ENCODE results near the gene NEUROD2.

Gene NEUROD2

DNA sequence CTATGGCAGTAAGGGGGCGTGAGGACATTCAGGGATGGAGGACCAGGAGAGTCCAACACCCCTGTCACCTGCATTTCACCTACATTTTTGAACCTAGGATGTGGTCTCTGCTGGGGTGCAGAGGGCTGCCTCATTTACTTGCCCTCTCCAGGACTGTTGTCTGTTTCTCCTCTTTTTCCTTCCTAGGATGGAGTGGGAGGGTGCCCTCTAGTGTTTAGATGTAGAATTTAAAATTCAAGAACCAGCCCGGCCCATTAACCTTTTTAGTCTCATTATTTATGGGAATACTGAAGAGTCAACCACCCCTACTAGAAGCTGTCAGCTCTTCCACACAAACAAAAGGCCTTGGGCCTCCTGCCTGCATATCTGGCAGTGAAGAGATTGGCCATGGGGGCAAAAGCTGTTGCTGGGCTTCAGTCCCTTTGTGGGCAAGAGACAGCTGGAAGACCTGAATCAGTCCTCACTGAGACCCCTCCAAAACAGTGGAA, 26.7 kb upstream of the NEUROD2 start:
- peak; percentile 69 for DNase-seq (ENCODE audit: low spot score)

DNA sequence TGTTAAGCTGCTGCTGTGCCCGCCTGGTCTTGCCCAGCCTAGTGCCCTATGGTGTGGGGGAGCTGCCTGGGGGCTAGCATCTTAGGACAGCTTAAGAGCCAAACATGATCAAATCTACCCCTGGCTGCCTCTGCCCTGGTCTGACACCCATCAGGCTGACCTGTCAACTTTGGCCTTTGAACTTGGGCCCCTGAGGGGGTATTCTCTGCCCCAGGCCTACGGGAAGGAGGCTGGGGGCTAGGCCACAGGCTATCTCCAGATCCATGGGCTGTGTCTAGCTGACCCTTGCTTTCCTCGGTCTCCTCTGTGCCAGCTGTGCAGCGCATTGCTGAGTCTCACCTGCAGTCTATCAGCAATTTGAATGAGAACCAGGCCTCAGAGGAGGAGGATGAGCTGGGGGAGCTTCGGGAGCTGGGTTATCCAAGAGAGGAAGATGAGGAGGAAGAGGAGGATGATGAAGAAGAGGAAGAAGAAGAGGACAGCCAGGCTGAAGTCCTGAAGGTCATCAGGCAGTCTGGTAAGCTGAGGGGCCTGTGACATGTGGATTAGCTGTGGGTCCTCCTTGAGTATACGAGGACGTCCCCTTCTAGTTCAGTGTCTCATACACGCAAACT, 26.0 kb upstream of the NEUROD2 start:
- no peak for DNase-seq (ENCODE audit: low spot score)

DNA sequence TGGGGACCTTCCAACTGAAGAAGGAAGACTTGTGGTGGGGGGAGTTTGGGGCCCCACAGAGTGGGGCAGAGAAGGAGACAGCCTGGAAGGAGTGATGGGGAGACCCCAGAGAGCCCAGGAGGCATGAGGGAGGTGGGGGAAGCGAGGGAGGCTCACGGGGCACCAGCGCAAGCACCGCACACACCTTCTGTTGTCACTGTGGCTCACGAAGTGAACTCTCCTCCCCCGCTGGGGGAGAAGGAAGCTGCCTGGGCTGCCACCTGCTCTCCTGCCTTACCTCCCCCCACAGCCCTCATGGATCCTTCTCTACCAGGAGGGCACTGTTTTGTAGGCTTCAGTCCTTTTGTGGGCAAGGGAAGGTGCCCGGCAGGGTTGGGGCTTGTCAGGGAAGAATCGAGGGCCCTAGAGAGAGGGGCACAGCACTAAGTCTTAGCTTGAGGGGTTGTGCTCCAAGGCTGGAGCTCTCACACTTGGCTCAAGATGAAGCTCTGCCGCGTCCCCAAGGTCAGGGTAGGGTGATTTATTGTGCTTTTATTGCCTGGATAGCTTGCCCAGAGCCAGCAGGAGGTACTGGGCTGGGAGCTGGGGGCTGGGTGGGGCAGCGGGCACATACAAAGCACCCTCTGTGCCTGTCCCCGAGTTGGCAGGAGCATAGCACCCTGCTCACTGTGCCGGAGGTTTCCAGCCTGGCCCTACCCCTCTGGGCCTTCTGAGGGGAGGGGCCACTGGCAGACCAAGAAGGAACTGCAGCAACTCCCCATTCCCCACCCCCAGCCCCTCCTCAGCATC, 24.6 kb upstream of the NEUROD2 start:
- no peak for DNase-seq (ENCODE audit: low spot score)

DNA sequence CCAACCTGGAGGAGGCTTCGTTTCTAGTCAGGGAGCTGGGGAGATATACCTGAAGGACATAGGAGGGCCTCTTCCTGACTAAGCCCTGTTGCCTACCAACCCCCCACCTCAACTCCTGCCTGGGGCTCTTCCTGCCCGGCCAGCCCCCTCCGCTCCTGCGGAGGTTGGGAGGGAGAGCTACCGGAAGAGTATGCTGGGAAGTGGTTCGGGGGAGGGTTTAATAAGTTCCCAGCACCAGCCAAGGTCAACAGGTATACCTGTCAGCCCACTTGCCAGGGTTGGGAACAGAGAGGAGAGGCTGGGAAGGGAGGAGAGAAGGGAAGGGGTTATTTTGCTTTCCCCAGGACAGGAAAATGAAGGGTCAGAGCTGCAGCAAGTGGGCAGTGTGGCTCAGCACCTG, 23.7 kb upstream of the NEUROD2 start:
- no peak for DNase-seq (ENCODE audit: low spot score)

DNA sequence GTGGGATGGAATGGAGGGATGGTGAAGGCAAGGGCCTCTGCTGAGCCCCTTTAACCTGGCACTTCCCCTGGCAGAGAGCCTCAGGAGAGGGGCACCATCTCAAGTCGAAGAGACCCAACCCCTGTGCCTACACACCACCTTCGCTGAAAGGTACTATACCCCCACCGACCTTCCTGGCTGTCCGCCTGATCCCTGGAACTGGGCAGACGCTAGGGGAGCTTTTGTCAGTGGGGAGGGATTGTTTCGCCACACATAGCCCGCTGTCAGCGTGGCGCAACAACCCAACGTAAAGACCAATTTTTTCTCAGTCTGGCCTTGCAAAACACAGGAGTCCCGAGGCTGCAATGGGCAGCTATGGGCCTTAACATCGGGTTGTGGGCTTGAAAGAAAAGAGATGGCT, 22.2 kb upstream of the NEUROD2 start:
- no peak for DNase-seq (ENCODE audit: low spot score)

DNA sequence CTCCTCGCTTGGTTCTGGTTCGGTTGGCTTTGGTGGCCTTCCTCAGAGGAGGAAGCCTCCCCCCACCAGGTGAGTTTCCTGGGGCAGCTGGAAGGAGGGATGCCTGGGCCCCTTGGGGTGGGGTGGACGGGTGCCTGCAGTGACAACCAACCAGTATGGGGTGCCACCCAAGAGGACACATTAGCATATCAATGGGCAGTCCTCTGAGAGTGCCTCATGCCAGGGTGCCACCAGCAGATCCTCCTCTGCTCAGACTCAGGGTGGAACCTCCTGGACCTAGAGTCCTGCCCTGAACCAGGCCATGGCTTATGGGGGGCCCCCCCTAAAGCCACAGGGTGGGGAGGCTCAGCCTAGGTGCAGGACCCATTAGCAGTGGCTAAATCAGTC, 21.8 kb upstream of the NEUROD2 start:
- DNase-seq (ENCODE audit: low spot score), result no peak

DNA sequence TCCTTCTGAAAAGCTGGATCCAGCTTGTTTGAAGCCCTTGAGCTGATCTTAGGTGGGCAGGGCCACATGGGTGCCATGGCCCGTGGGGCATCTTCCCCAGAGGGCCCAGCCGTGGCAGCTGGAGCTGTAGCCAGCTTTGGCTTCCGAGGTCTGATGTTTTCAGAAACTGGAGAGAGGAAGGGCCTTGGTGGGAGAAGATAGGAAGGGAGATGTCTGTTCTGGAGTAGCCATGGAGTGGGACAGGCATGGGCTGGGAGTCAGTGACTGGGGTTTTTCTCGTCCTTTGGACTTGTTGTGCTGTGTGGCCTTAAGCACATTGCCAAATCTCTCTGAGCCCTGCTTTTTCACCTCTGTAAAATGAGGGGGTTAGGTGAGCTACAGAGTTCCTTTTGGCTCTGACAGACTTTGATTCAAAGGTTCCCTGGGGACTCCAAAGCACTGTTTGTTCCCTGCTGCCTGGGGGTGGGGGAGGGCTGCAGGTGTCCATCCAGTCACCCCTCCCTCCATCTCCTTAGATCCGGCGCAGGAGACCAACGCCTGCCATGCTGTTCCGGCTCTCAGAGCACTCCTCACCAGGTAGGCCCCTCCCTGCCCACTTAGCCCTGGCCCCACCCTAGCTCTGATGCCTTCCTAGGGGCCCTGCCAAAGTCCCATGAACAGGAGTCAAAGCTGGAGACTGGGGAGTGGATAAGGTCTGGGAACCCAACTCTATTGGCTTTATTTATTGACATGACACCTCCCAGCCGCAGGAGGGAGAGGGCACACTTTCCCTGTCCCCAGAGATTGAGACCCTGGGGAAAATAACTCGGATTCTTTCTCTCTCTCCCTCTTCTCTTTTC, 21.2 kb upstream of the NEUROD2 start:
- DNase-seq (ENCODE audit: low spot score), result no peak

DNA sequence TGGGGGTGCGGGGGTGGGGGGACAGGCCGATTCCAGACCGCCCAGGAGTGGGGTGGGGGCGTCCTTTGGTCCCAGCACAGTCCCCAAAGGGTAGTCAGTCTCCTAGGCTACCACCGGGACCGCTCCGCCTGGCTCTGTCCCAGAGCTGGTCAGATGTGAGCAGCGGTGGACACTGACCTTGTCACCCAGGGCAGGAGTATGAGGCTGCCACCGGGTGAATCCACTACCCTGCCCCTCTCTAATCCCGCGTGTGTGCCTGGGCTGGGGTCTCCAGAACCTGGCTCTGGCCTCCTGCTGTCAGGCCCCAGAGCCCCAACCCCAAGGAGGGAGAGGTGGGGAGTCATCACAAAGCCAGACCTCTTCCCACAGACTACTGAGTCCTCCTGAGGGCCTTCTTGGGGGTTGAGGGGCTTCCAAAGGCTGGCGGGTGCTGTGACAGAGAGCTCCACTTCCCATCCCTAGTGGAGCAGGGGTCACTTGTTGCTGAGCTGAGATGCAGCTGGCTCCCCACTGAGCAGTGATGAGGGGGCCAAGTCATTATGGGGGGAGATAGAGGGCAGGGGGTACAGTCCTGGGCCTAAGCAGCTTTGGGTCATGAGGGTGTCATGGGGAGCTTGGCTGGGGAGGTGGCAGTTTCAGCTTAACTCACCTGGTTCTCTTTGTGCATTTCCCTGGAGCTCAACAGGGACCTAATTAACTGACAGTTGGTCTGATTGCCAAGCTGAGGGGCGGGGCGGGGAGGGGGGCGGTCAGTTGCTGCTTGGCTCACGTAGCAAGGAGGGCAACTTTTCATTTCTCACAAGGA, 20.2 kb upstream of the NEUROD2 start:
- DNase-seq (ENCODE audit: low spot score), result no peak

DNA sequence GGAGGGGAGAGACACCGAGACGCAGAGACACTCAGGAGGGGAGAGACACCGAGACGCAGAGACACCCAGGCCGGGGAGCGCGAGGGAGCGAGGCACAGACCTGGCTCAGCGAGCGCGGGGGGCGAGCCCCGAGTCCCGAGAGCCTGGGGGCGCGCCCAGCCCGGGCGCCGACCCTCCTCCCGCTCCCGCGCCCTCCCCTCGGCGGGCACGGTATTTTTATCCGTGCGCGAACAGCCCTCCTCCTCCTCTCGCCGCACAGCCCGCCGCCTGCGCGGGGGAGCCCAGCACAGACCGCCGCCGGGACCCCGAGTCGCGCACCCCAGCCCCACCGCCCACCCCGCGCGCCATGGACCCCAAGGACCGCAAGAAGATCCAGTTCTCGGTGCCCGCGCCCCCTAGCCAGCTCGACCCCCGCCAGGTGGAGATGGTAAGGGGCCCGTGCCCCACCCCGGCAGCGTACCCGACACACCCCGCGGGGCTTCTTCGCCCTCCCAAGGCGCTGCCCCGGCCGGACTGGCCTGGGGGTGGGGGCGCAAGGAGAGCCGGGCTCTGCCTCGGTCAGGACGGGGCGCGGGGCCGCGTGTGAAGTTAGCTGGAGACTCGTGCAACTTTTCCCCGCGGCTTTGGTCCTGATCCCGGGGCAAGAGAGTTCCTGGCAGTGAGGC, 19.5 kb upstream of the NEUROD2 start:
- DNase-seq (ENCODE audit: low spot score), result no peak

DNA sequence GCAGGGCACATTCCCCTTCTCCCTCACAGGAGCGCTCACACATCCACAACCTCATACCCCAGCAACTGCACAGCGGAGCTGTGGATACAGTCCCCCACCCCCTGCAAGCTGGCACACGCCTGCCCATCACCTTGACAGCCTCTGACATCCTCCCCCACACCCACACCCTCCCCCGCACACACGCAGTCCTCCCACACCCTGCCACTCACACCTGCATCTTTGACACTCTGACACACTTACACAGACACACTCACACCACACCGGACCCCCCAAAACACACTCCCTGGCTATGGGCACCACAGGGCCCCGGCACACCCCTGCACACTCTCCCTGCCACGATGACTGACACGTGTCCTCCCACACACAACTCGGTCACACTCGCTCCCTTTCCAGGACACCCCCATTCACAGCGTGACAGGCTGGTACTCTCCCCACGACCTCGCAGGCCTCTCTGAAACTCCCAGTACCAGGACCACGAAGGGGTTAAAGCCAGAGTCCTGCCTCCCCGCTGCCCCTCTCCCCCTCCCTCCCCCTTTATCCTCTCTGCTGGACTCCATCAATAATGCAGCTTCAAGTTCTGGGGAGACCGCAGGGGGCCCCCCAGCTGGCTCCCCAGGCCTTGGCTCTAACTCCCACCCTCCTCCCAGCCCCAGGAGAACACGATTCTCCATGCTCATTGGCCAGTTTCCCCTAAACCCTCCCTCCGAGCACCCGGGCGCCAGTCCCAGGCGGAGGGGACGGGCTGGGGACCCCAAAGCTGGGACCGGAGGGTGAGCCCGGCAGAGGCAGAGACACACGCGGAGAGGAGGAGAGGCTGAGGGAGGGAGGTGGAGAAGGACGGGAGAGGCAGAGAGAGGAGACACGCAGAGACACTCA, 18.7 kb upstream of the NEUROD2 start, which contains the start of gene PPP1R1B:
Gene PPP1R1B (plus strand): TSS at position 782 of the 876 bp plus-strand sequence. CDS start 441 bp downstream, outside the sequence.
- DNase-seq (ENCODE audit: low spot score), result no peak

DNA sequence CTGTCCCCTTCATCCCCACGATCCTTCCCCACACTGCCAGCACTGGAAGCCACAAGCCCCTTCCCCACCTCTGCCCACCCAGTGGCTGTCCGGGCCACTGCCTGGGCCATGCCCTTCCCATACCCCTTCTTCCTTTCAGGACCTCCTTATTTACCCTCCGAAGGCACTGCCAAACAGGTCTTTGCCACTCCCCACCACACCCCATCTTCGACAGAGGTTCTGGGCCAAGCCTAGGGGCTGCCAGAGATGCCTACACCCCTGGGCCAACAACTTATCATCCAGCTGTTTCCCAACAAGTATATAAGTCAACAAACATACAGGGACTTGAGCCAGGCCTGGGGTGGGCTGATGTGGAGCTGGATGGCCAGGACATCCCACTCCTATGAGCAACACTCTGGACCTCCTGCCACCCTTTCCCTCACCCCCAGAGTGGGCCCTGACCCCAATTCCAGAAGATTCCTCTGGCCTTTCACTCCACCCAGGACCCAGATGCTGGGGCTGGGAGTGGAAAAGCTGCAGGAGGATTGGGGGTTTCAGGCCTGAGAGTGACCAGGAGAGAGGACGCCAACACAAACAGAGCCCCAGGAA, 17.6 kb upstream of the NEUROD2 start:
- DNase-seq (ENCODE audit: low spot score), result no peak

DNA sequence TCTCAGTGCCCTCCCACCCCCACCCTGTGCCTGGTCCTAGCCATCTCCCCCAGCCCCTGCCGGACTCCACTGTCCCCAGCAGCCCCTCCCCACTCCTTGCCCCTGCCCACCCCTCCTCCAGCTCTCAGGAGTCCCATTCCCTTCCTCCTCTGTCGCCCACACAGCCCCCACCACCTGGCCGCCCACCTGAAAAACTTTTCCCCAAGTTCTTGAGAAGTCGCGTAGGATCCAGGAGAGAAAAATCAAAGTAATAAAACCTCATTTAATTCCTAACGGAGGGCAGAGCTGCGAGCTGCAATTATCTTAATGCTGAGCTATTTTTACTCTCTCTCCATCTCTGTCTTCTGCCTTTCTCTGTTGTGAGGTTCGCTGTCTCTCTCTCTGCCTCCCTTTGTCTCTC, 16.6 kb upstream of the NEUROD2 start:
- DNase-seq (ENCODE audit: low spot score), result no peak

DNA sequence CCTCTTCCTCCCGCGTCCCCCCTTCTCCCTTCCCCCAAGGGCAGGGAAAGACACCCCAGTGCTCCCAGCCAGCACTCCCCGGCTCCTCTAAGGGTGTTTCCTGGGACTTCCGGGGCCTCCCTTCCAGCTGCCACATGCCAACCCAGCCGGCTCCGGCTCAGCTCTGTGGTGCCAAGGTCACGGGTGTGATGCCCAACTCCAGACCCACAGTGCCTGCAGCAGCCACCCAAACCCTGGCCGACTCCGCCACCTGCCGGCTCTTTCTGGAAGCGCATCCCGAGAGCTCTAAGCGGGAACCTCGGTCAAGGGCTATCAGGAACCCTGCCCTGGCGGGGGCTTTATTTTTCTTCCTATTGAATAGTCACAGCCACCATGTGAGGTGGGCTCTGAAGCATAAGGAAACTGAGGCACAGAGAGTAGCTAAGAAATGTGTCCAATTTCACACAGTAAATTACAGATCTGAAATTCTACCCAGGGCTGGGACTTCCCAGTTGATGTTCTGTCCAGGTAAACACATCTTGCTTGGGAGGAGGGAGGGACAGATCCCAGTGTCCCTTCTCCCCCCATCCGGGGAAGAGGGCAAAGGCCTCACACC, 15.7 kb upstream of the NEUROD2 start:
- peak; percentile 81 for DNase-seq (ENCODE audit: low spot score)

DNA sequence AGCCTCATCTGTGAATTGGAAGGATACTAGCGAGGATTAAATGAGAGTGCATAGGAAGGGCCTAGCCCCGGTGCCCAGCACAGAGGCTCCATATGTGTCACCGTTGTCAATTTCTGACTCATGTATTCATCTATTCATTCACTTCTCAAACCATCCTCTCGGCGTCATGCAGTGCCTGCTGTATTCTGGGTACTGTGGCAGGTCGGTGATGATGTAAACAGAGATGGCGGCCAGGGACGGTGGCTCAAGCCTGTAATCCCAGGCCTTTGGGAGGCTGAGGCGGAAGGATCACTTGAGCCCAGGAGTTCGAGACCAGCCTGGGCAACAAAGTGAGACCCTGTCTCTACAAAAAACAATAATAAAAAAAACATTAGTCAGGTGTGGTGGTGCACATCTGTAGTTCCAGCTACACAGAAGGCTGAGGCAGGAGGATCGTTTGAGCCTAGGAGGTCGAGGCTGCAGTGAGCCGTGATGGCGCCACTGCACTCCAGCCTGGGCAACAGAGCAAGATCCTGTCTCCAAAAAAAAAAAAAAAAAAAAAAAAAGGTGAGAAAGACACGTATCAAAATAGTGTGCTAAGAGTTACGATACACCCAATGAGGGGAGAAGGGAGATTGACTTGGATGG, 14.8 kb upstream of the NEUROD2 start:
- DNase-seq (ENCODE audit: low spot score), result no peak

DNA sequence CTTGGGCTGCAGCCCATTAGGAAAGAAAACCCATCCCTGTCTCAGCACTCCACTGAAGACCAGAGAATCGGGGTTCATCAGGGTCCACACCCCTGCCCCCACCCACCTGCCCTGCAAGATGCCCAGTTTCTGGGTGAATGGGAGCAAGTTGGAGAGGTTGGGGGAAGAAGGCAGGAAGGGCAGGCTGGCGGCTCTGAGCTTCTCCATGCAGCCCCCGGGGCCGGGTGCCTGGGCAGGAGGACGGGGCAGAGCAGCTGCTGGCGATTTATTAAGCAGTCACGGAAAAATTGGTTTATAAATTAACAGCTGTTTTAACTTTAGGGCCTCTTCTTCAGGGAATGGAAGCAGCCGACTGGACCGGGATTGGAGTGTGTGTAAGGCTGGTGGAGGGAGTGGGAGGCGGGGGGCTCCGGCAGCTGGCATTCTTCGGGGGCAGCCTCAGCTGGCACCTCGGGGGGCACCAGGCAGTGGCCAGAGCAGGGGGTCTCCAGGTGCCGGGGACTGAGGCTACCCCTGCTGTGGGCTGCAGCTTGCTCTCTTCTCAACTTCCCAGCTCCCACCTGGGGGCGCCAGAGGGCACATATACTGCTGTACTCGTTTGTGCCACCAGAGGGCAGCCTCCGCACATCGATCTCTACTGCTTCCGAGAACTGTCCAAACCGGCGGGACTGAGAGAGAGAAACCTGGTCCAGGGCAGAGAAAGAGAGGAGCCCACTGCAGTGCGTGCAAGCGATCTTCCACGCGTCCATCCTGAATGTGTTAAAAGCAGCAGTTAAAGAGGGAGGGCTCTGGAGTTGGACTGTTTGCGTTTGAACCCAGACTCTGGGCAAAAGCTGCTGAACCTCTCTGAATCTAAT, 14.0 kb upstream of the NEUROD2 start:
- peak; percentile 84 for DNase-seq (ENCODE audit: low spot score)

DNA sequence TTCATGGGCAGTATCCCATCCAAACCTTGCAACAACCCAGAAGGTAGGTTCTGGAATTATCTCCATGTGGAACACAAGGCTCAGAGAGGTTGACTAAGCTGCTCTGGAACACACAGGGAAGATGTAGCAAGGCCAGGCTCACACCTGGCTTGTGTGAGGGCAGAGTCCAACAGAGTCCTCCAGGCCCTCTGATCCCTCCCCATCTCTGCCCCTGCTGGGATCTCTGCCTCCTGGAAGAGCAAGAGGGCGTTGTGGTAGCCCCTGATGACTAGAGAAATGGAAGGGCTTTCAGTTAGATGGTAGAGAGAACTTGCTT, 12.0 kb upstream of the NEUROD2 start:
- DNase-seq (ENCODE audit: low spot score), result no peak

DNA sequence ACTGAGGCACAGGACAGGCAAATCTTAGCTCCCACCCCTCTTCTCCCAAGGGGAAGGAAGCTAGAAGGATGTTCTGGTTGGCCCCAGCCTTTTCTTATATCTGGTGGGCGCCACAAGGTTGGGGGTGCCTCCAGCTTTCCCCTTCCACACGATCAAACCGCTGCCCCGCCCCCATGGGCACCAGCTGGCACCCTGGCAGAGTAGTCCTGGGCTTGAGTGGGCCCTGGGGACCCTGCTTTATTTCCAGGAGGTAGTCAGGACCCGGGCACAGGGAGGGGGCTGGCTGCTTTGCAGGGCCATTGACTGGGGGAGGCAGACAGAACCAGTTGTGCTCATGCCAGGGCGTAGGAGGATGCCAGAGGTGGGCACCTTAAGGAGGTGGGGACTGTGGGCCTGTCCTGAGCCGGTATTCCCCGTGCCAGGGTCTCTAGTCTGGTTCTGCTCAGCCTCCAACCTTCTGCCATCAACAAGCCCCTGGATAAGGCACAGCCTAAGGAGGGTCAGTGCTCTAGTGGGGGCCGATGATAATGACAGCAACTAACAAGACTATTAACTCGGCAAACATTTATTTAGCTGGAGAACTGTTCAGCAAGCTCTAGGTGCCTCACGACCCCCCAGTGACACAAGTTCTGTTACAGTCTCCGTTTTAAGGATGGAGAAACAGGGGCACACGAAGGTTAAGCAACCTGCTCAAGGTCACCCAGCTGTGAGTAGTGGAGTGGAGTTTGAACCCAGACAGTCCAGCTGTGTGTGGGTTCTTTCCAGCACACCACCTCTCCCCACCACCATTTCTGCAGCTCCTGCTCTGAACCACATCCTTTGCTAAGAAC, 11.5 kb upstream of the NEUROD2 start:
- no peak for DNase-seq (ENCODE audit: low spot score)

All from hematopoietic multipotent progenitor cell treated with erythropoietin and hydrocortisone succinate and interleukin-3 and kit ligand, for 15 days (in vitro differentiated cells).